Muscle layer of duodenum (tissue), 2 donors: ENCODE results near the gene ELMOD3.
"Not testable (repeated sequence)": the region's sequence is repeated elsewhere in the genome, so short reads cannot be mapped to it uniquely, and the experiment has no call there.

Experiments used
- H3K27ac ChIP-seq: one replicate; pipeline ENCODE4 v1.7.0; 2013; ENCODE audit warnings: mild to moderate bottlenecking, low read length
- H3K27me3 ChIP-seq: one replicate; pipeline ENCODE4 v1.7.0; 2013; ENCODE audit warnings: low read depth, mild to moderate bottlenecking, control low read depth, low read length
- H3K36me3 ChIP-seq, 2 donors: one replicate each; pipeline ENCODE4 v1.7.0; 2013; ENCODE audit warnings: low read length in 2 of 2, control low read depth in 1 of 2, mild to moderate bottlenecking in 1 of 2; ENCODE audit not compliant: insufficient read depth in 2 of 2, control insufficient read depth in 1 of 2
- H3K4me1 ChIP-seq, 2 donors: one replicate each; pipeline ENCODE4 v1.7.0; 2013; ENCODE audit warnings: low read length in 2 of 2, mild to moderate bottlenecking in 2 of 2, control low read depth in 1 of 2, moderate library complexity in 1 of 2; ENCODE audit not compliant: insufficient read depth in 2 of 2, control insufficient read depth in 1 of 2
- H3K4me3 ChIP-seq, 2 donors: one replicate each; pipeline ENCODE4 v1.7.0; 2013; ENCODE audit warnings: low read length in 2 of 2, low read depth in 1 of 2, mild to moderate bottlenecking in 1 of 2
- H3K9me3 ChIP-seq, 2 donors: one replicate each; pipeline ENCODE4 v1.7.0; 2013; ENCODE audit warnings: low read length in 2 of 2, control low read depth in 1 of 2, mild to moderate bottlenecking in 1 of 2; ENCODE audit not compliant: control insufficient read depth in 1 of 2
- donor health status: healthy.

The ELMOD3 gene

GRCh38 chr2:85355073-85355410 is 473 bp downstream of the ELMOD3 start:
- H3K36me3 ChIP-seq: peaks cover 15 to 29% of the 10 kb centered on the region in 2 donors
- H3K4me1 ChIP-seq: peaks cover 5 to 27% of the 10 kb centered on the region in 2 donors
- H3K27ac ChIP-seq: peak overlapping the region; percentile 98

GRCh38 chr2:85355521-85355920 is 952 bp downstream of the ELMOD3 start:
- Histone ChIP-seq H3K36me3 (peaks cover 10 to 27% of the 10 kb centered on the region in 2 donors), H3K4me1 (peaks cover 5 to 27% of the 10 kb centered on the region in 2 donors), H3K9me3 (no peaks in the 10 kb centered on the region), H3K27ac (peak overlapping the region; percentile 98), H3K4me3 (peak overlapping the region; percentile 97 to 99), H3K27me3 (no peaks in the 10 kb centered on the region)

More at GRCh38 chr2:85355073-85355410, 473 bp downstream of the ELMOD3 start:
- H3K27me3 ChIP-seq: no peaks in the 10 kb centered on the region
- H3K9me3 ChIP-seq: no peaks in the 10 kb centered on the region
- H3K4me3 ChIP-seq: peak overlapping the region; percentile 97 to 99

GRCh38 chr2:85356186-85356585 is 1.6 kb downstream of the ELMOD3 start:
- H3K27ac ChIP-seq: no peak overlapping the region
- H3K27me3 ChIP-seq: no peaks in the 10 kb centered on the region
- H3K4me1 ChIP-seq: peaks cover 5 to 27% of the 10 kb centered on the region in 2 donors
- no peak overlapping the region for H3K4me3 ChIP-seq
- H3K36me3 ChIP-seq: peaks cover 6 to 21% of the 10 kb centered on the region in 2 donors
- H3K9me3 ChIP-seq: no peaks in the 10 kb centered on the region

GRCh38 chr2:85357736-85358135 is 3.2 kb downstream of the ELMOD3 start:
- peaks cover 10 to 31% of the 10 kb centered on the region in 2 donors for H3K36me3 ChIP-seq
- peaks cover 5 to 24% of the 10 kb centered on the region in 2 donors for H3K4me1 ChIP-seq
- H3K27me3 ChIP-seq: no peaks in the 10 kb centered on the region
- no peak overlapping the region for H3K27ac ChIP-seq
- H3K4me3 ChIP-seq: no peak overlapping the region
- no peaks in the 10 kb centered on the region for H3K9me3 ChIP-seq

GRCh38 chr2:85362653-85363387 is 8.3 kb downstream of the ELMOD3 start:
- peaks cover 24 to 46% of the 10 kb centered on the region in 2 donors for H3K36me3 ChIP-seq
- H3K4me1 ChIP-seq, H3K9me3 ChIP-seq, H3K27ac ChIP-seq, H3K4me3 ChIP-seq, H3K27me3 ChIP-seq: not testable (repeated sequence)

- Histone ChIP-seq H3K4me1 (no peaks in the 10 kb centered on the region), H3K36me3 (peaks cover 27 to 43% of the 10 kb centered on the region in 2 donors)
Observed at GRCh38 chr2:85367180-85367579, 12.6 kb downstream of the ELMOD3 start.

GRCh38 chr2:85368921-85369320 is 14.4 kb downstream of the ELMOD3 start:
- Histone ChIP-seq H3K4me1 (no peaks in the 10 kb centered on the region), H3K9me3 (no peaks in the 10 kb centered on the region), H3K4me3 (no peak overlapping the region), H3K27me3 (no peaks in the 10 kb centered on the region), H3K27ac (no peak overlapping the region), H3K36me3 (peaks cover 22 to 35% of the 10 kb centered on the region in 2 donors)

More at GRCh38 chr2:85367180-85367579, 12.6 kb downstream of the ELMOD3 start:
- no peak overlapping the region for H3K27ac ChIP-seq
- no peaks in the 10 kb centered on the region for H3K27me3 ChIP-seq
- no peak overlapping the region for H3K4me3 ChIP-seq
- H3K9me3 ChIP-seq: no peaks in the 10 kb centered on the region

- Histone ChIP-seq H3K4me1 (no peaks in the 10 kb centered on the region), H3K27me3 (no peaks in the 10 kb centered on the region), H3K9me3 (no peaks in the 10 kb centered on the region), H3K27ac (no peak overlapping the region), H3K4me3 (no peak overlapping the region), H3K36me3 (peaks cover 22 to 35% of the 10 kb centered on the region in 2 donors)
Observed at GRCh38 chr2:85369500-85369899, 14.9 kb downstream of the ELMOD3 start.

- Histone ChIP-seq H3K4me3 (no peak overlapping the region), H3K9me3 (no peaks in the 10 kb centered on the region), H3K4me1 (no peaks in the 10 kb centered on the region), H3K36me3 (peaks cover 22 to 35% of the 10 kb centered on the region in 2 donors), H3K27me3 (no peaks in the 10 kb centered on the region), H3K27ac (no peak overlapping the region)
Observed at GRCh38 chr2:85371045-85371444, 16.5 kb downstream of the ELMOD3 start.

- H3K4me1 ChIP-seq: no peaks in the 10 kb centered on the region
- no peaks in the 10 kb centered on the region for H3K27me3 ChIP-seq
- H3K27ac ChIP-seq: no peak overlapping the region
- H3K36me3 ChIP-seq: peaks cover 0 to 38% of the 10 kb centered on the region in 2 donors
- H3K9me3 ChIP-seq: no peaks in the 10 kb centered on the region
- H3K4me3 ChIP-seq: no peak overlapping the region
Observed at GRCh38 chr2:85376291-85377065, 21.9 kb downstream of the ELMOD3 start.

GRCh38 chr2:85377083-85377482 is 22.5 kb downstream of the ELMOD3 start:
- Histone ChIP-seq H3K4me3 (no peak overlapping the region), H3K4me1 (no peaks in the 10 kb centered on the region), H3K27ac (no peak overlapping the region), H3K9me3 (no peaks in the 10 kb centered on the region), H3K36me3 (peaks cover 0 to 36% of the 10 kb centered on the region in 2 donors), H3K27me3 (no peaks in the 10 kb centered on the region)
